ENCODE data around the gene MLLT3. TPM values are rescaled to one million over a fixed set of nuclear protein-coding genes. Genes with fewer than 3 reads are reported as not detected.

Gene MLLT3
- total and polyA plus RNA-seq, 2 of the 8 experiments (the other 6 are each of a cell fraction or from before 2014, with no cell fraction given), result 5.9 to 9.6 TPM

DNA sequence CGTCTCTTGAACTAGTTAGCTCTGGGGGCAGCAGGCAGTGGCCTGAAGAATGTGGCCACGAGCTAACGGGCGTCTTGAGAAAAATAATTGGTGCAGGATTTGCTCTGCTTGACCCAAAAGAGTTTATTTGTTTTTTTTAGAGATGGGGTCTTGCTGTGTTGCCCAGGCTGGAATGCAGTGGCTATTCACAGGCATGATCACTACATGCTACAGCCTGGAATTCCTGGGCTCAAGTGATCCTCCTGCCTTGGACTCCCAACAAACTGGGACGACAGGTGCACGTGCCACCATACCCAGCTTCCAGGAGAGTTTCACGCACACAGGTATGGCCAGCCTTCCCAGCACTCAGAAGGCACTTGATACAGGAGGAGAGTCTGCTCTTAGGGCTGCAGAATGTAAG is 203.8 kb downstream of the MLLT3 start:
- CTCF ChIA-PET (ENCODE audit: partially characterized antibody), result interaction anchor here (0.7 to 0.8 kb wide), 2 partner anchors 149 to 494 kb away, joined by 3 read pairs; no protein-coding TSS in a partner anchor
- H3K18ac ChIP-seq (ENCODE audit: extremely low read depth, low read length), result no peak overlapping the region
- POLR2A ChIA-PET (ENCODE audit: partially characterized antibody), result no interaction called here

More for the DNA sequence above, 203.8 kb downstream of the MLLT3 start:
- Histone ChIP-seq H3K4me1 (replicated peaks in 1 of 4; ENCODE audit: control insufficient read depth in 3 of 4, insufficient read depth in 4 of 4, low read length in 3 of 4) (no peaks in the 10 kb centered on the region), H3K27me3 (replicated peaks in 1 of 4; ENCODE audit: control insufficient read depth in 3 of 4, extremely low read depth in 1 of 4, insufficient read depth in 3 of 4, low read length in 3 of 4) (no peaks in the 10 kb centered on the region), H3K9me3 (ENCODE audit: insufficient read depth in 2 of 2, low read depth in 1 of 2, low read length in 1 of 2) (no peaks in the 10 kb centered on the region), H3K79me2 (ENCODE audit: control insufficient read depth in 1 of 2, insufficient read depth in 2 of 2, low read length in 2 of 2) (no peaks in the 10 kb centered on the region), H3K9ac (replicated peaks in 1 of 4; ENCODE audit: extremely low read depth in 1 of 4, low read depth in 3 of 4, low read length in 3 of 4) (no peak overlapping the region), H4K91ac (replicated peaks; ENCODE audit: insufficient read length, low read length) (no peak overlapping the region), H3K4ac (replicated peaks; ENCODE audit: insufficient read length, low read depth, low read length) (no peak overlapping the region), H2BK5ac (ENCODE audit: low read depth, low read length) (no peak overlapping the region), H2BK20ac (ENCODE audit: low read length) (no peak overlapping the region), H4K8ac (ENCODE audit: extremely low read depth, insufficient read depth, low read length) (no peak overlapping the region), H3K27ac (ENCODE audit: low read depth, low read length) (no peak overlapping the region), H3K79me1 (ENCODE audit: low read depth, low read length) (no peaks in the 10 kb centered on the region), H2AK5ac (ENCODE audit: low read depth, low read length) (no peak overlapping the region), H3K56ac (replicated peaks; ENCODE audit: insufficient read length, low read depth, low read length) (no peak overlapping the region), H2AFZ (ENCODE audit: low read length) (no peak overlapping the region), H2BK12ac (ENCODE audit: low read depth, low read length) (no peak overlapping the region; the same call in 1 of the 2 replicates), H2BK120ac (replicated peaks; ENCODE audit: low read depth, low read length) (no peak overlapping the region), H3K4me2 (ENCODE audit: insufficient read depth in 1 of 2, low read depth in 2 of 2, low read length in 2 of 2) (no peak overlapping the region), H3K14ac (ENCODE audit: insufficient read length) (no peak overlapping the region), H3K23me2 (ENCODE audit: low read depth, low read length) (no peaks in the 10 kb centered on the region), H3K4me3 (ENCODE audit: extremely low read depth in 1 of 4, insufficient read depth in 2 of 4, low read depth in 3 of 4, low read length in 4 of 4) (no peak overlapping the region), H2BK15ac (ENCODE audit: low read length) (no peak overlapping the region), H4K20me1 (replicated peaks in 1 of 2; ENCODE audit: control insufficient read depth in 1 of 2, insufficient read depth in 2 of 2, low read length in 2 of 2) (no peaks in the 10 kb centered on the region), H4K5ac (ENCODE audit: insufficient read length, low read depth, low read length) (no peak overlapping the region), H3K36me3 (ENCODE audit: control insufficient read depth in 2 of 4, insufficient read depth in 4 of 4, low read length in 3 of 4) (no peaks in the 10 kb centered on the region), H3K23ac (ENCODE audit: insufficient read length) (no peak overlapping the region)
- FAIRE-seq (no peak), DNase-seq (ENCODE audit: low read depth in 1 of 2, low spot score in 2 of 2) (no peak)
- no peak for TF ChIP-seq ZNF274 (IDR thresholded peaks at IDR 0.05; ENCODE audit: borderline replicate concordance, extremely low read depth, low read length)
- TF ChIP-seq BACH1 (IDR thresholded peaks at IDR 0.05; ENCODE audit: low read length), result no peak
- 92% methylated on average over 7 of the region's 7 CpGs; no CpG with 5 or more reads in 1 of the 2 experiments for WGBS, 2 experiments (ENCODE audit: extremely low coverage in 1 of 2, insufficient coverage in 1 of 2, insufficient read length in 1 of 2, insufficient replicate concordance in 2 of 2, low coverage in 1 of 2, low lambda C conversion rate in 2 of 2, missing lambda C conversion rate in 1 of 2)

All from H1 (cell line).